Measurements from ENCODE around the gene SLC35C1.

The SLC35C1 gene

DNA sequence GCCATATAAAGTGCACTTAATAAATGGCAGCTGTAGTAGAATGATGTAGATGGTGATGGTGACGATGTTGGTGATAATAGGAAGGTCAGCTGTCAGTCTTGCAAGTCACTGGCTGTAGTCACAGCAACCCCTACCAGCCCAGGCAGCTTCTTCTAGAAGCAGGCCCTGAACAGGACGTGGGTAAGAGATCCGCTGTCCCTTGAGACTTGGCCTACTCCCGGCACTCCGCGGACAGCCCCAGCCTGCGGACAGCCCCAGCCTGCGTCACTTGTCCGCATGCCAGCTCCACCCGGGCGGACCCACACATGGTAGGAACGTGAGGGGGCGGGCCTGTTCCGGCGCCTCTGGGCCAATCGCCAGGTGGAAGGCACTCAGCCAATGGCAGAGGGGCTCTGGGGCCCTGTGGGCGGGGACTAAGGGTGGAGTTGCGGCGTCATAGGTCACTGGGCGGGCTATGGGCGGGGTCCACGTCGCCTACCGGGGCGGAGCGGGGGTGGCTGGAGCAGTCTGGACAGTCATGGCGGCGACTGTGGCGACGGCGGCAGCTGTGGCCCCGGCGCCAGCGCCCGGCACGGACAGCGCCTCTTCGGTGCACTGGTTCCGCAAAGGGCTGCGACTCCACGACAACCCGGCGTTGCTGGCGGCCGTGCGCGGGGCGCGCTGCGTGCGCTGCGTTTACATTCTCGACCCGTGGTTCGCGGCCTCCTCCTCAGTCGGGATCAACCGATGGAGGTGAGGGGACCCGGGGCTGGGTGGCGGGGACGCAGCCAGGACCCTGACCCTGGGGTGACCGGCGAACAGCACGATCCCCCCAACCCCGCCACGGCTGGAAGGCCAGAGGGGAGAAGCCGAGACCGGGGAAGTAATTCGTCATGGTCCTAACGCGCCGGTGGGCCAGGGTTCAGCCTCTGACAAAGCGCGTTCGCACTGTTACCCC, 42.3 kb downstream of the SLC35C1 start, which contains the start of gene CRY2:
CRY2 (plus strand) TSS at position 502 of the 937 bp plus-strand sequence; CDS start at position 518, 16 bp downstream.
- peak; percentile 91 to 92 for DNase-seq

- DNase-seq: peak; percentile 25 to 55
Observed at GRCh38 chr11:45847911-45848316, 43.0 kb downstream of the SLC35C1 start.

DNA sequence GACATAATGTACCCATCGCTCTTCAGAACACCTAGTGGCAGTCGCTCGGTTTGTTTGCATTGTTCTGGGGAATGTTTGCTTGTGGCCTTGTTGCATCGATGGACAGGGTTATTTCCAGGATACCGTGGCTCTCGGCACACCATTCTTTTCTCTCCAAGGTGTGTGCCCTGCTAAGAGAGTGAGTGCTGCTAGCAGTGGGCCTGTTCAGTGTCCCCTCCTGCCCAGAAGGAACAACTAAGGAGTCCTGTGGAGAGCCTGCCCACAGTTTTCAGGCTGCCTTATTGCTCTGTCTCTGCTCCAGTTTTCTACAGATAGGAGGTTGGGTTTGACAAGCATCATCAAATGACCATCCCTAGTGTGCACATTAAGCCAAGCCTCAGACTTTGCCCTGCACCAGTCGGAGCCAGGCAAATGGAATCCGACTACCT, 43.7 kb downstream of the SLC35C1 start:
- DNase-seq: no peak

DNA sequence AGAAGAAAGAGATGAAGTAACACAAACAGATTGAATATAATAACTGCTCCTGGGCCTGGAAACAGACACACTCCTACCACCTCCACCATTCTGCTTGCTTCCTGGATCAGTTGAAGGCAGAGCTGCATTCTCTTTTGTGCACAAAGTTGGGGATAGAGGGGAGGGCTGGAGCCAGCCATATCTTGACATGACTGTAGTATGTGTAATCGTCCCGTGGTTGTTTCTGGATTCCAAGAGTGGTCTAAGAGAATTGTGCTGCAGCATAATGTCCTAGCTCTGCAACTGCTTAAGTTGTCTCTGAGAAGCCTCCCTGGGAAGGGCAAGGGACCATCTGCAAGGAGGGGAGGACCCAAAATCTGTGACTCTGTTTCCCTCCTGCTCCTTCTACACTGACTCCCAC, 45.5 kb downstream of the SLC35C1 start:
- no peak for DNase-seq

DNA sequence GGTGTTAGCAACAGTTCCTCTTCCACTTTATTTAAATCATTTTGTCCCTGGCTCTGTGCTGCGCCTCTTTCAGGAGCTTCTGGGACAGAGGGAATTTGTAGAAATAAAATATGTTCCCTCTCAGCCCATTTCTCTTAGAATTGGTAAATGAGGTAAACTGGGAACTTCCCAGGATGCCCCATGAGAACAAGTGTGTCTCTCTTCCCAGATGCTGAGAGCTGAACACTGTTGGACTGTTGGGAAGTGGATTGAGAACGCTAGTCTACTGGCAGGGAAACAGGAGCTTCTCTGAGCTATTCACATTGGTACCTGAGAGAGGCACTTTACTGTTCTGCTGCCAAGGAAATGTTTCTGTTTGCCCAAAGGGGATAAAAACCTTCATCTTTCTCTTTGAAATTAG, 46.3 kb downstream of the SLC35C1 start:
- DNase-seq: no peak

DNA sequence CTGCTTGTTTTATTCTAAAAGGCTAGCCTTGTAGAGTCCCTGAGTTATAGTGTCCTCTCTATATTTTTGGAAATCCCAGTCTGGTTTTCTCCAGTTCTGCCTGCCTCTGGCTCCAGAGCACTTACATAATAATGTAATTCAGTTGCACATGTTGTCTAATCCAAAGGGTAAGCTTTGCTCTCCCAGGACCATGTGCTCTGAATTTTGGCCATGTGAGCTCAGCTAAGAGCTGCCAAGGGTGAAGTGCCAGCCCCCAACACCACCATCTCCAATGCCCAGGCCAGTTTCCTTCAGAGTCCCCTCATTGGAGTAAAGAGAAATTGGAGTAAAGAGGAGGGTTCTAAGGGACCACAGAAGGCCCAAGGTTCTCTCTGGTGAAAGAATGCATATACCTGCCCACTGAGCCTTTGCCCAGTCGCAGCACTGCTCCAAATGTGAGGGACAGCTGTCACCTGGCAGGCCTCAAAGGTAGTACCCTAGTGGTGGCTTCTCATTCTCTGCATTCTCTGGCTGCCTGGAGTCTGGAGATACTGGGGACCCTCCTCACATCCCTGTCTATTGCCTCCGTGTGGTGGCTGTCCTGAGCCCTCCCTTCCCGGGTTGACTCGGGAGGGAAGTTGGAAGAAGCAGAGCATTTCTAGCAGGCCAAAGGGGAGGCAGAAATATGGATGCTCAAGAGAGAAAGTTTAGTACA, 47.2 kb downstream of the SLC35C1 start:
- DNase-seq: no peak

- no peak for DNase-seq
Observed at GRCh38 chr11:45852712-45853101, 47.8 kb downstream of the SLC35C1 start.

DNA sequence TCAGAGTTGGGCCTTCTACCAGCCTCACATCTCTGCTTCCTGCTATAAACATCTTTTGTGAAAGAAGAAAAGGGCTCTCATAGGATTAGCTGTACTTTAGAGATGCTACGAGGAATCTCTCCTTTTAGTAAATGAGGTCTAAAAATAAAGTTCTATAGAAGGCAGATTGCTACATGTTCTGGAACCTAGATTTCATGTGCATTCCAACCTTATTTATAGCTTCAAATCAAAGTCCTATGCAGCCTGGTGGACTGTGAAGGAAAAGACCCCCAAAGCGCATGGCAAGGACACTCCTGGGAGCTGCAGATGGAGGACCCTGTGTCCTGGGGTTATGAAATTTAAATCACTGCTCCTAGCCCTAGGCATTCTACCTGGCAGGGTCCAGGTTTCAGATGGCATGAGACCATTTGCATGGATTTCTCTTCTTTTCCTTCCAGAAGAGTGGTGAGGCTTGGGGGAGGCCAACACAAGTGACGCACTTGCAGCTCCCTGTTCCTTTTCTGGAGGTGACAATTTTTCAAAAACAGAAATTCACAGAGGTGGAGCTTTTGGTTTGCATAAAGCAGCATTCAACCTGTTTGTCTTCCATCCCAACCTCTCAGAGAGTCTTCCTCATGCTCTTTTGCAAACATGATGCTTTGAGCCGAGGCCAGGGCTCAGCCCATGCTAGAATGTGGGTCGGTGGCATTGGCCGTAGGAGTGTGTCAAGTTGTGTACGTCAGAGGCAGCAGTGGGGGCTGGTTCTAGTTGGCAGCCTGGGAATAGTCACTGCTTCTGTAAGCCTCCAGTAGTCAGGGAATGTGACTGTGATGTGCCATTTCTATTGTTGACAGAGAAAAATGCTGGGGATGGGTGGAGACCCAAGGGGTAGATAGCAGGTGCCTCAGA, 48.6 kb downstream of the SLC35C1 start:
- DNase-seq: no peak

DNA sequence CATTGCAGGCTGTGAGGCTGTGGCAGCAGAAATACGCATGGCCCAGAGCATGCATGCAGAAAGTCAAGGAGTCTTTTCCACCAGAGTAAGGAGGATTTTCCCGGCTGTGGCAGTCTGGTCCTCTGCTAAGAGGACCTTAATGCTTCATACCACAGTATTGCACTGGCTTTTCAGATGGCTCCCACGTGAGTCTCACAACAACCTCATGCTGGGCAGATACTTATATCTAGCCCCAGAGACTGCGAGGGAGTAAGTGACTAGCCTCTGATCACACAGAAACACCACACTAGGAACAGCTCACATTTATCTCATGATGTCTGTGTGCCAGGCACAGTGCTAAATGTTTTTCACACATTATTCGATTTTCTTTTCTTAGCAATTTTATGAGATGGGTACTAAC, 50.4 kb downstream of the SLC35C1 start:
- DNase-seq: no peak

- DNase-seq: no peak
Observed at GRCh38 chr11:45856044-45856468, 51.1 kb downstream of the SLC35C1 start.

- DNase-seq: no peak
Observed at GRCh38 chr11:45857961-45858474, 53.1 kb downstream of the SLC35C1 start.

DNA sequence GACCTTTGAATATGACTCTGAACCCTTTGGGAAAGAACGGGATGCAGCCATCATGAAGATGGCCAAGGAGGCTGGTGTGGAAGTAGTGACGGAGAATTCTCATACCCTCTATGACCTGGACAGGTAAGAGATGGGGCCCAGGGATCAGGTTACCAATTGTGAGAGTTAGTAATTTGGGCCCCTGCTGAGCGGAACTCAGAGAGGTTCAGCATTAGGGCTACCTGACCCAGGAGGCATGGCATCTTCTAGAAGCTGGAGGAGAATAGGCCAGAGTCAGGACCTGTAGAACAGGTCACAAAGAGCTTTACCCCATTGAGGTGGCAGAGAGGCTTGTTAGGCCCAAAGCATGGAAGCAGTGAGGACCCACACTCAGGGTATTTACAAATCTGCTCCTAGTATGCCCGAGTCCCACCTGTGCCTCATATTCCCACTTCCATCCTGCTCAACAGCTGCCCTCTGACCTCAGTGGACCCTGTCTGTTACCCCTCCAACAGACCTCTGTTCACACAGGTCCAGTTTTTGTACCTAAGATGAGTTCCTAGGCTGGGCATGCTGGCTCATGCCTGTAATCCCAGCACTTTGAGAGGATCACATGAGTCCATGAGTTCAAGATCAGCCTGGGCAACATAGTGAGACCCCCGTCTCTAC, 53.9 kb downstream of the SLC35C1 start:
- DNase-seq: no peak

DNA sequence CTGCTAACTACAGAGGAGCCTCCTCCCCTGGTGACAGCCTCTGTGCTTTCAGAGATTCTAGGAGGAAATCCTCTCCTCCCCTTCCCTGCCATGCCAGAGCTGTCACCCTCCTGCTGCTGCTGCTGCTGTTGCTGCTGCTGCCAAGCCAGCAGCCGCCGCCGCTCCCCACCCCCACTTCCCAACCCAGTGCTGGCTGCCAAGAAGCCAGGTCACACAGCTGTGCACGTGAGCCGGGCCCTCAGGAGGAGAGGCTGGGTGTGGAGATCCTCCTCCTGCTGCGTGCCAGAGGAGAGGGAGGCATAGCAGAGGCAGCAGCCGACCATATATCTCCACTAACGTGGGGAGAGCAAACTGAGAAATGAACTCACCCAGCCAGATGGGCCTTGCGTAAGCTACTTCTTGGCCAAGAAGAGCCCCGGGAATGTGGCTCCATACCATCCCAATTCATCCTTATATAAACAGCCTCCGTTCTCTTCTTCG, 54.8 kb downstream of the SLC35C1 start:
- no peak for DNase-seq

- no peak for DNase-seq
Observed at GRCh38 chr11:45860348-45860747, 55.4 kb downstream of the SLC35C1 start.

- DNase-seq: no peak
Observed at GRCh38 chr11:45860764-45861510, 56.0 kb downstream of the SLC35C1 start.

All from SW 1271 (cell line).